Measurements from ENCODE around the gene RECQL5.
"Not testable (repeated sequence)": the region's sequence is repeated elsewhere in the genome, so short reads cannot be mapped to it uniquely, and the experiment has no call there.

Gene RECQL5

DNA sequence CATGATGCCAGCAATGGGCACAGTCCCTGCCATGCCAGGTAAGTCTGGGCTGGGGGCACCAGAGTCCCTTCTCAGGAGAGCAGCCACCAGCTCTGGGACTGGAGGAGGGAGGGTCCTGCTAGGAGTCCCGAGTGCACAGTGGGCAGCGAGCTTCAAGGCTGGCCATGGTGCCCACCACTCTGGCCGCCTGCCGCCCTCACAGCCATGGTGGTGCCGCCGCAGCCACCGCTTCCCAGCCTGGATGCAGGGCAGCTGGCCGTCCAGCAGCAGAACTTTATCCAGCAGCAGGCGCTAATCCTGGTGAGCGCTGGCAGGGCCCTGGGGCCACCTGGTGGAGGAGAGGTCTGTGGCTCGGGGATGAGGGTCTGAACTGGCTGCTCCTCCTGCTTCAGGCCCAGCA is 51.7 kb downstream of the RECQL5 start:
- DNase-seq (ENCODE audit: low read depth) = no peak

DNA sequence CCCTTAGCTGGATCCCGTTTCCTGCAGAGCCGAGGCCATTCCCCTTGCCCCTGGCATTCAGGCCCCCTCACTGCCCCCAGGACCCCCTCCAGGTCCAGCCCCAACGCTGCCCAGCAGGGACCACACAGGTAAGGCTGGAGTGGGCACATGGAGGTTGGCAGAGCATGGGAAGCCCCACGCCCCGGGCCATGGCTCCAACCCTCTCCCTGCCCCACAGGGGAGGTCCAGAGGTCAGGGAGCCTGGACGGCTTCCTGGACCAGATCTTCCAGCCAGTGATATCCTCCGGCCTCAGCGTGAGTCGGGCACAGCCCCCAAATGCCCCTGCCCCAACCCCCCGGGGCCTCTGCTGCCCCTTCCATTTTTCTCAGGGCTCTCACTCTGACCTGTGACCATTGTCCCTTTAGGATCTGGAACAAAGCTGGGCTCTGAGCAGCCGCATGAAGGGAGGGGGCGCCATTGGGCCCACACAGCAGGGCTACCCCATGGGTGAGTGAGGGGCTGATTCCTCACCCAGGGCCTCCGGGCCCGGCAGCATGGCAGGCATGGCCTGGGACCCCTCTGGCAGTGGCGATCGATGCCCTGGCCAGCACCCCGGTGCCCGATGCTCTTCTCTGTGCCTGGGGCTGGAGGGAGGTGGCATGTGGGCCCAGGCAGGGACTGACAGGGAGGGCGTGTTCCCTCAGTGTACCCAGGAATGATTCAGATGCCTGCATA is 52.2 kb downstream of the RECQL5 start:
- DNase-seq (ENCODE audit: low read depth) = no peak

DNA sequence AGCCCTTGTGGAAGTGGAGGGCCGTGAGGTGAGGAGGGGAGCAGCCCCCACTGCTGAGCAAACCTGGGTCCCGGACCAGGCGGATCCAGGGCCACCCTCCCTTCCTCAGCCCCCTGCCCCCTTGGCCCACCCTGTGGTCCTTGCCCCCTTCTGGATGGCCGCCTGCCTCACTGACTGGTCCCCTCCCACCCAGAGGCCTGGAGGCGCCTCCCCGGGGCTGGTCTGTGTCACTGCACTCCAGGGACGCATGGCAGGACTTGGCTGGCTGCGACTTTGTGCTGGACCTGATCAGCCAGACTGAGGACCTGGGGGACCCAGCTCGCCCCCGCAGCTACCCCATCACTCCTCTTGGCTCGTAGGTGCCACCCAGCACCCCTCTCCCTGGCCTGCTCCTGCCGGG is 52.9 kb downstream of the RECQL5 start:
- no peak for DNase-seq (ENCODE audit: low read depth)

DNA sequence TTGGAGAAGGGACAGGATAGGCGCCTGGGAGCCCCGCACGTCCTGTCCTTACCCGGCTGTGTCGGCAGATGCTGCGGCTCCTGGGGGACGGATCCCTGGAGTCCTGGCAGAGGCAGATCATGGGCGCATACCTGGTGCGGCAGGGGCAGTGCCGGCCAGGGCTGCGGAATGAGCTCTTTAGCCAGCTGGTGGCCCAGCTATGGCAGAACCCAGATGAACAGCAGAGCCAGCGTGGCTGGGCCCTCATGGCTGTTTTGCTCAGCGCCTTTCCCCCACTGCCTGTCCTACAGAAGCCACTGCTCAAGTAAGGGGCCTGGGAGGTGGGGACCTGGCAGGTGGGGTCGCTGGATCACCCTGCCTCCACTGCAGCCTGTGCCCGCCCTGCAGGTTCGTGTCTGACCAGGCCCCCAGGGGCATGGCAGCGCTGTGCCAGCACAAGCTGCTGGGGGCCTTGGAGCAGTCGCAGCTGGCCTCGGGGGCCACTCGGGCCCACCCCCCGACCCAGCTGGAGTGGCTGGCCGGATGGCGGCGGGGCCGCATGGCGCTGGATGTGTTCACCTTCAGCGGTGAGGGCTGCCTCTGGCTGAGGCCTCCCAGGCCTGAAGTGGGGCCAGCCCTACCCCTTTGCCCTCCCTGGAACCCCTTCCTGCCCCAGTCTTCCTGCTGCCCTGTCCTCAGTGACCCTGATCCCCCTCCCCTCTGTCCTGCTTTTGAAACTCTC is 53.9 kb downstream of the RECQL5 start:
- no peak for DNase-seq (ENCODE audit: low read depth)

DNA sequence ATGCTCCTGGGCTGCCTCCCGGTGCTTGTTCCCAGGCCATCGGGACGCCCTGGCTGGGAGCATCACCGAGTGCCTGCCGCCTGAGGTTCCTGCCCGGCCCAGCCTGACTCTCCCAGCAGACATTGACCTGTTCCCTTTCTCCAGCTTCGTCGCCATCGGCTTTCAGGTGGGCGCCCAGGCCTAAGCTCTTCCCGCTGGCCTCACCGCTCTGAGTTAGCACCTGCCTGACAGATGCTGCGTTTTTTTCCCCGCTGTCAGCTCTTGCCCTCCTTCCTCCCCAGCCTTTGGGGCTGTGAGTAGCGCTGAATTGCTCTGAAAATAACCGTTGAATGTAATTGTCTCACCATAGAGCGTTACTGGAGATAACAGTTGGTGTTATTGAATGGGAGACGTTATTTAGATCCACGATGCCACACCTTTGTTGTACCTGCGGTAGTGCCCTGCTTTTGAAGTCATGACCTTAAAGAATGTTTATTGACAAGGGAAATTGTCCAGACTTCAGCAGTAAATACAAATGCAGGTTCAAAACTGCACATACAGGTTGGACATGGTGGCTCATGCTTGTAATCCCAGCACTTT is 55.0 kb downstream of the RECQL5 start:
- DNase-seq (ENCODE audit: low read depth) = no peak

DNA sequence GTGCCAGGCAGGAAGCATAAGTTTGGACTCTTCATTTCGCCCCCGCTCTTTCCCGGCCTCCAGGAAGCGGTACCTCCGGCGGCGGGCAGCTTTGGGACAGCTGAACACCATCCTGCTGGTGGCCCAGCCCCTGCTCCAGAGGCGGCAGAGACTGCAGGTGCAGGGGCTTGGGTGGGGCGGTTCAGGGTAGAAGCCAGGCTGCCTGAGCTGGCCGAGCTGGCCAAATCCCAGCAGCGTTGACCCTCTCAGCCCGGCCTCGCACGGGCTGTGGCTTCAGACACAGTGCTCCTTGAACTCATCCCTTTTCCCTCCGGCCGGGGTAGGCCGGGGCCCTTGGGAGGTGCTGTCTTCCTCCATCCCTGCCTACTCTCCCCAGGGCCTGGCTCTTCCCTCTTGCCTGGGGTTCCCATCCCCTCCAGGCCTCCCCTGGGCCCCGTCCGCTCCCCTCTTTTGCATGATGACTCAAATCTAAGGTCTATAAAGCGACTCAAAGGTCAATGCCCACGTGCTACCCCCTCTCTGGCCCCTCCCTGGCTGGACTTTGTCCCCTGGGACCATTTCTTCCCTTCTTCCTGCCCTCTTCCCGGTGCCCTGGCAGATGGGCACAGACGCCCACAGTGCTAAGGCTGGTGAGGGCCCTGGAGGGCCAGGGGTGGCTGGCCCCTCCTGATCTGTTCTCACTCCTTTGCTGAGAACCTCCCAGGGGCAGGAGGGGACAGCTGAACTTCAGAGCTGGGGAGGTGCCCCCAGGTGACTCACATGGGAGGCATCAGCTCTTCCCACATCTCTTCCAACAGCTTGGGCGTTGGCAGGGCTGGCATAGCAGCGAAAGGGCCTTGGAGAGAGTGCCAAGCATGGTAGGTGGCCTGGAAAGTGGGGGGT is 56.6 kb downstream of the RECQL5 start:
- no peak for DNase-seq (ENCODE audit: low read depth)

DNA sequence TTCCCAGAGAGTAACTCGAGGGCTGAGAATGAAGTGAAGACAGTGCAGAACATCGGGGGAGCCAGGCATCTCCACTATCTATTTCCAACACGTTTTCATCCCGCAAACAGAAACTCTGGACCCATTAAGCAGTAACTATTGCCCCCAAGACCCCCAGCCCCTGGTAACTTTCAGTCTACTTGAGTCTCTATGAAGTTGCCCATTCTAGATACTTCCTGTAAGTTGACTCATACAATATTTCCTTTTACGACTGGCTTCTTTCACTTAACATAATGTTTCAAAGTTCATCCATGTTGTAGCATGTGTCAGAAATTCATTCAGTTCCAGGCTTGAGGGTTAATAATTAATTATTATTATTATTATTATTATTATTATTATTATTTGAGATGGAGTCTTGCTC is 59.9 kb downstream of the RECQL5 start:
- DNase-seq (ENCODE audit: low read depth) = no peak

DNA sequence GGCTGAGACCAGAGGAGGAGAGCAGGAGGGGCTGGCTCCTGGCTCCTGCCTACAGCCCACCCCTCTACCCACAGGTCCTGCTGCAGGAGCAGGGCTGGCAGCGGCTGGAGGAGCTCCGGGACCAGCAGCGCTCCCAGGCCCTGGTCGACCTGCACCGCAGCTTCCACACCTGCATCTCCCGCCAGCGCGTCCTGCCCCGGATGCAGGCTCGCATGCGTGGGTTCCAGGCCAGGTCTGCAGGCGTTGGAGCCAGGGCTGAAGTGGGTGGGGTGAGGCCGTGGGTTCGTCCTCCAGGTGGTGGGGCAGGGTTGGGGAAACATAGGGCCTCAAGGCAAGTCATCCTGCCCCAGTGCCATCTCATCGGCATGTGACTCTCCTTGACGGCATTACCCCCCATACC is 61.2 kb downstream of the RECQL5 start:
- DNase-seq (ENCODE audit: low read depth) = no peak

DNA sequence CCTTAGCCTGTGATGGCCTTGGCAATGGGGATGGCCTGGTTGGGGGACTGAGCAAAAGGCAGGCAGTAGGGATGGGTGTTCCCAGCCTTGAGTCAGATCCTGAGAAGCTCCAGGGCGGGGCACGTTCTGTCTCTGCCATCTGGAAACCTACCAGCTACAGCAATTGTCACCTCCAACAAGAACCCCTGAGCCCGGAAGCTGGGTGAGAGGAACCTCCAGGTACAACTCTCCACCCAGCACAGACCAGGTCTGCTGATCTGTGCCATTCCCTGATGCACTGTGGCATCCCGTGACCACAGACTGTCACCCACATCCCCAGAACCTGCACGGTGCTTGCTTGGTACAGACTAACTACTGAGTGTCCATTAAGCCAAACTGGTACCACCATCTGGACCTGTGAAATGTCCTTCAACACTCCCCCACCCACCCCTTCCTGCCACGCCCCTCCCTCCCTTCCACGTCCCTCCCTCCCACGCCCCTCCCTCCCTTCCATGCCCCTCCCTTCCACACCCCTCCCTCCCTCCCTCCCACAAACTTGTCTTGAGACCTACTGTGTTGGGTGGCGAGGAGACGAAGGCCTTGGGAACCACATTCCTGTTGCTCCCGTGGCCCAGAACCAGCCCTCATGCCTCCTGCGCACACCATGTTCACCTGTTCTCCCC is 62.8 kb downstream of the RECQL5 start:
- no peak for DNase-seq (ENCODE audit: low read depth)

DNA sequence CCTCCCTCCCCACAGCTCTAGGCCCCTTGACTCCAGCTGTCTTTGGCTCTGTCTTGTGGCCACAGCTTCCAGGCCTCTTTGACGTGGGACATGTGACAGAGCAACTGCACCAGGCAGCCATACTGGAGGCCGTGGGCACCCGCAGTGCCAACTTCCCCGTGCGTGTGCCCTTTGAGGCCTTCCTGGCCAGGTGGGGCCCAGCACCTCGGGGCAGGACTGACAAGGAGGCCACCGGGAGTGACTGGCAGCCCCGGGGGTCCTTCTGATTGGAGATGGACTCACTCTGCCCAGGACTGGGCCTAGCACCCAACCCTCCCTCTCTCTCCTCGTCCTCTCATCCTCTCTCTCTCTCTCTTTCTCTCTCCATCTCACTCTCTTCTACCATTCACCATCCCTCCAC is 63.8 kb downstream of the RECQL5 start:
- no peak for DNase-seq (ENCODE audit: low read depth)

DNA sequence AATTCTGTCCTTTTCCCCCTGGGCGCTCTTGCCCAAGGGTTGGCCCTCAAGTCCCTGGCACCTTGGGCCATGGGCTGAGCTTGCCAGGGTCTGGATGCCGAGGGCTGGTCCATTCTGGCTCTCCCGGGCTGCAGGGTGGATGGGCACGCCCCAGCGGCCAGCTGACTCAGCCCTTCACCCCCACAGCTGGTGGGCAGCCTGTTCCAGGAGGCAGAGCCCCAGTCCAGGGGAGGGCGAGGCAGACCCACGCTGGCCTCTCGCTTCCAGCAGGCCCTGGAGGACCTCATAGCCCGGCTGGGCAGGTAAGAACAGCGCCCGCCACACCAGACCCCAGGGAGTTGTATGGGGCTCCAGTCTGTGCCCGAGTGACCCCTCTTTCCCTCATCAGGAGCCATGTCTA is 64.3 kb downstream of the RECQL5 start:
- no peak for DNase-seq (ENCODE audit: low read depth)

DNA sequence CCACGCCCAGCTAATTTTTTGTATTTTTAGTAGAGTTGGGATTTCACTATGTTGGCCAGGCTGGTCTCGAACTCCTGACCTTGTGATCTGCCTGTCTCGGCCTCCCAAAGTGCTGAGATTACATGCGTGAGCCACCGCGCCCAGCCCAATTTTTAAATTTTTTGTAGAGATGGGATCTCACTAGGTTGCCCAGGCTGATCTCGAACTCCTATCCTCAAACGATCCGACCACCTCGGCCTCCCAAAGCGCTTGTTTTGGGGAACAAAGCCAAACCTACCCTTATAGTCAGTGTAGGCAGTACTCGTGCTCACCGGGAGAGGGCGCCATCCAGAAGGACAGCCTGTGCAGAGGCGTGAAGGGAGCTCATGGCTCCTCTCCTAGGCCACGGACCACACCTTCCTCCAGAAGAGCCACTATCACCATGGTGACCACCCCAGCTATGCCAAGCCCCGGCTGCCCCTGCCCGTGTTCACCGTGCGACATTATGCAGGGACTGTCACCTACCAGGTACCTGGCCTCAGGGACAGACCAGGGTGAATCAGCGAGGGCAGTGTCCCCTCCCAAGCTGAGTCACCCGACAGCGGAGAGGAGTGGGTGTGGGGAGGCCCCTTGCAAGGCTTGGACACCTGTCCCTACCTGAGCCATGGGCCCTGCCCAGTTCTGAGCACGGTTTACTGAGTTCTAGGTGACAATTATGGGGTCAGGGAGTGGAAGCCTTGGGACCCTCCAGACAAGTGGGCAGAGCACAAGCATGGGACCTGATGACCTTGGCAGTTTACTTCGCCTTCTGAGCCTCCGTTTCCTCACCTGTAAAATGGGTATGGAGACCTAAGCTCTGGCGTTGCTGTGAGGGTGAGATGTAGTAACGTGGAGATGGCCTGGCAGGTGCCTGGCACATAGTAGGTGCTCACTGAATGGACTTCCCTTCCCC is 65.6 kb downstream of the RECQL5 start:
- no peak for DNase-seq (ENCODE audit: low read depth)

DNA sequence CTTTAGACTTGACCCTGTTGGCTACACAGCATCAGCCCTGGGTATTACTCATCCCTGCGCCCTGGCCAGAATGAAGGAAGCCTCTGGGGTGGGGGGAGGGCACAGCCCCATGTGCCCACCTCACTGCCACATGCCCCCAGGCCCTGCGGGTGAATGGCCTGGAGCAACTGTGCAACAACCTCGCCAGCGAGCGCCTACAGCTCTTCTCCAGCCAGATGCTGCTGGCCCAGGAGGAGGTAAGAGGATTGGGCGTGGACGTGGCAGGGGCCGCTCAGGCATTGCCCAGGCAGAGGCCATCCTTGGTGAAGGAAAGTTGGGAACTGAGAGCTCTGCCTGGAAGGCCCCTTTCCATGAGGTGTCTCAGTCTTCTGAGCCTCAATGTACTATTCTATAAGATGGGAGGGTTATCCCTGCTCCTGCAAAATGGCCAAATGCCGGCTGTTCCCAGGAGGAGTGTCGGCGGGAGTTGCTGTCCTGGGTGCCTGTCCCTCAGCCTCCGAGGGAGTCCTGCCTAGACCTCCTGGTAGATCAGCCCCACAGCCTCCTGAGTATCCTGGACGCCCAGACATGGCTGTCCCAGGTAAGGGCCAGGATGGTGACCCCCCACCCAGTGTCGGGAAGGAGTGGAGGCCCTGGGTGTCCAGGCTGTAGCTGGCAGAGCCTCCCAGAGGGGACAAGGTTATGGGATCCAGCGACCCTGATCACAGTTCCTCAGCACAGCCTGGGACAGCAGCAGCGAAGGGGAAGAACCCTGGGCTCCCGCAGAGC is 70.5 kb downstream of the RECQL5 start:
- DNase-seq (ENCODE audit: low read depth) = no peak

DNA sequence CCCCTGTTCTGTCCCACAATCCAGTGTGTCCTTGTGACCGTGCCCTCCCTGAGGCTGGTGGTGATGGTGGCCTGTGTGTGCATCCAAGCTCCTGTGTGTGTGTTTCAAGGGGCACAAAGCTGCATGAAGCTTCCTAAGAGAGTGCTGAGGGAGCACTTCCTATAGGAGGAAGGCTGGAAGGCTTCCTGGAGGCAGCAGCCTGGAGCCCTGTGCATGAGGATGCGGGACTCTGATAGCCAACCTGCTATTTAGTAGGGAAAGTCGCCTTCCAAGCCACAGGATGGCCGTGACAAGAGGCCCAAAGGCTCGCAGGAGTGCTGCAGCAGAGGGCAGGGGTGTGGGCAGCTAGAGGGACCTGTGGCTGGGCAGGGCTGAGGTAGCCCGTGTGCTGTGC is 71.0 kb downstream of the RECQL5 start:
- no peak for DNase-seq (ENCODE audit: low read depth)

DNA sequence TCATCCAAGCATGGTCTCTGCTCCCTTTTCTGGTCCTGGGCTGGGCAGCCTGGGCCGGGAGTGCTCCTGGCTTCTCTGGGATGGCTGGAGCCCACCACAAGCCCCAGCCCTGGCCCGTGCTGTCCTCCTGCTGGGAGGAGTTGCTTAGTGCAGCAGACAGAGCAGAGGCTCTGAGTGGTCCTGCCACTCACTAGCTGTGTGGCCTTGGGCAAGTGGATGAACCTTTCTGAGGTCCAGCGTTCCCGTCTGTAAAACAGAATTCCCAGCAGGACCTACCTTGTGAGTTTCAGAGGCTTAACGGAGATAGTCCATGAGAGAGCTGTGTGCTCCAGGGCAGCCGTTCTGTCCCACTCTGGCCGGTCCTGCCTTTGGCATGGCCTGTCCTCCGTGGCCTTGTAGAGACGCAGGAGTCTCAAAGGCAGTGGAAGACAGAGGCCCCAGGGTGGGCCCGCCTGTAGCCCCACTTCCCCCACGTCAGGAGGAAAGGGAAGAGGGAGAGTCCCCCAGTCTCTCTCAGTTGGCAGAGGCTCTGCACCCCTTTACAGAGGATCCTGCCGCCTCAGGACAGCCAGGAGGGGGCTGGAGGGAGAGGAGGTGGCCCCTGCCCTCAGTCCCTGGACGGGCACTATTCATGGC is 71.6 kb downstream of the RECQL5 start:
- DNase-seq (ENCODE audit: low read depth) = no peak

DNA sequence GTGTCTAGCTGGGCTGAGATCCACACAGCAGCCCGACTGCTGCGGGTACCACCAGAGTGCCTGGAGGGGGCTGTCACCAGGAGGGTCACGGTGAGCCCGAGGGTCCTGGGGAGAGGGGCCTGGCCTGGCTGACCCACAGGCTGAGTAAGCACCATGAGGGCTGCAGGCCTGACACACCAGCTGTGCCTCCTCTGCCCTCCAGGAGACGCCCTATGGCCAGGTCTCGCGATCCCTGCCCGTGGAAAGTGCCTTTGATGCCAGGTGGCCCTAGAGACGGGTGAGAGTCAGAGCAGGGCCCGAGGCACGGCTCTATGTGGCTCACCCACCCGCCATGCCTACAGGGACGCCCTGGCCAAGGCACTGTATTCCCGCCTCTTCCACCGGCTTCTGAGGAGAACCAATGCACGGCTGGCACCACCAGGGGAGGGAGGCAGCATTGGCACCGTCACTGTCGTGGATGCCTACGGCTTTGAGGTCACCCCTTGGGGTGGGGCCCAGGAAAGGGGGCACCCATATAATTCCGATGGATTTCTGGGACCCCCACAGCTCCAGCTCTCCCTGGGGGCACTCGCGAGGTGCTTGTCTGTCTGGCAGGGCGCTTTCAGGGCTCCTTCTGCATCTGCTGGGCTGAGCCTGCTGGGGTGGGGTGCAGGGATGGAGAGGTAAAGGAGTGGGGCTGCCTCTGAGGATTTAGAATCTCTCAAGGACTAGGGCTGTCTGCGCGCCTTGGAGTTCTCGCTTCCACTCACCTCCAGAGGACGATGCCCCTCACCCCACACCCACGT is 72.3 kb downstream of the RECQL5 start:
- no peak for DNase-seq (ENCODE audit: low read depth)

DNA sequence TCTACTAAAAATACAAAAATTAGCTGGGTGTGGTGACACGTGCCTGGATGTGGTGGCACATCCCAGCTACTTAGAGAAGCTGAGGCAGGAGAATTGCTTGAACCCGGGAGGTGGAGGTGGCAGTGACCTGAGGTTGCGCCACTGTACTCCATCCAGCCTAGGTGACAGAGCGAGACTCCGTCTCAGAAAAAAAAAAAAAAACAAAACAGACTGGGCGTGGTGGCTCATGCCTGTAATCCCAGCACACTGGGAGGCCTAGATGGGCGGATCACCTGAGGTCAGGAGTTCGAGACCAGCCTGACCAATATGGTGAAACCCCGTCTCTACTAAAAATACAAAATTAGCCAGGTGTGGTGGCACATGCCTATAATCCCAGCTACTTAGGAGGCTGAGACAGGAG is 73.5 kb downstream of the RECQL5 start:
- not testable (repeated sequence) for DNase-seq (ENCODE audit: low read depth)

DNA sequence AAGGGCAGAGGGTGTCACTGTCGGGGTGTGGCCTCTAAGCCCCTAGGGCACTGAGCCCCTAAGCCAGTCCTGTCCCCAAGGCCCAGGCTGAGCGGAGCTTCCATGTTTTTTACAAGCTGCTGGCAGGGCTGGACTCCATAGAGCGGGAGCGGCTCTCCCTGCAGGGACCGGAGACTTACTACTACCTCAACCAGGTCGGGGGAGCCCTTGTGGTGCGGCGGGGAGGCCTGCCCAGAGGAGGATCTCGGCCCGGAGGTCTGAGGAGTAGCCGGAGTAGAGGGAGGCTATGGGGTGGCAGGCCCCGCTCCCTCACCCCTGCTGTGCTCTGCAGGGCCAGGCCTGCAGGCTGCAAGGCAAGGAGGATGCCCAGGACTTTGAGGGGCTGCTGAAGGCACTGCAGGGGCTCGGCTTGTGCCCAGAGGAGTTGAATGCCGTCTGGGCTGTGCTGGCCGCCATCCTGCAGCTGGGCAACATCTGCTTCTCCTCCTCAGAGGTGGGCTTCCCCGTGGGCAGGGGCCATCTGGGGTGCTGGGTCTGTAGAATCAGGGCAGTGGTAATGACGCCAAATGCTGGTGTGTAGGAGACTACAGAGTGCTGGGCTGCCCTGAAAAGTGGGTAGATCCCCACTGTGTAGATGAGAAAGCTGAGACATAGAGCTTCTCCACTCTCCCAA is 74.5 kb downstream of the RECQL5 start:
- no peak for DNase-seq (ENCODE audit: low read depth)
